Pons (tissue), 1 donor: Measurements from ENCODE around the gene FRA10AC1.

Source experiments
- DNase-seq: peaks from one replicate; pipeline ENCODE4 v3.0.0-alpha.2; 2016; ENCODE audit warnings: low spot score

The FRA10AC1 gene

DNA sequence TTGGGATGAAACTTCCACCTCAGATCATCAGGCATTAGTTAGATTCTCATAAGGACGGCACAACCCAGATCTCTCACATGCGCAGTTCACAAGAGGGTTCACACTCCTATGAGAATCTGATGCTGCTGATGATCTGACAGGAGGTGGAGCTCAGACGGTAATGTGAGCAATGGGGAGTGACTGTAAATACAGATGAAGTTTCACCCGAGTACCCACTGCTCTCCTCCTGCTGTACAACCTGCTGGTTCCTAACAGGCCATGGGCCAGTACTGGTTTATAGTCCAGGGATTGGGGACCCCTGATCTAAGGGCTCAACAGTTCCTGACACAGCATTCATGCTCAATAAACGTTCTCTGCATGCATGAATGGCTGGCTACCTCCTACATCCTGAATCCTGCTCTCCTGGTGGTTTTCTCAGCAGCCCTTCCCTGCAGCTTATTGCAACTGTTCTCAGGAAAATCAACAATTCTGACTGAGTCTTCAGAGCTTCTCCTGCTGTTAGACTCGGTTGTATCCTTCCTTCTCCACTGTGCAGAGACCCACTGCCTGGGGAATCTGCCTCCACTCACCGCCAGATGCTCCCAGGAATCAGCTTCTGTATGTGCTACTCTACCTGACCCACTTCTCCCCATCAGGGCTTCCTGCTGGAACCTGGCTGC, 72.6 kb downstream of the FRA10AC1 start:
- no peak for DNase-seq

DNA sequence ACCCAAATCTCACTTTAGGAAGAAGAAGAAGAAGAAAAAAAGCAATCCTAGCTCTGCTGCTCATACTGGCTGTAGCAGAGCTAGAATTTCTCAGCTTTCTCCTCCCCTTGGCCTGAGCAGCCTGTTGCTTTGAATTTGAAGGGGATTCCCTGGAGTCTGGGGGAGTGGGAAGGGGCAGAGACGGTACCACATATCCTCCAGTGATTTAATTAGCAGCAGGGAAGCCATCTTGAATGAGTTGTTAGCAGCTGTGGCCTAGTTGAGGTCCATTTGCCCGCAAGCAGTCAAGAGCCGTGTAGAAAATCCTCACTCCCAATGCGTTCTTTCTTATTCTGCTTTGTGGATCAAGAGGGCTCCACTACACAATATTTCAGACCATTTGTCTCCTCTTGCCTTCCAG, 73.5 kb downstream of the FRA10AC1 start:
- no peak for DNase-seq

DNA sequence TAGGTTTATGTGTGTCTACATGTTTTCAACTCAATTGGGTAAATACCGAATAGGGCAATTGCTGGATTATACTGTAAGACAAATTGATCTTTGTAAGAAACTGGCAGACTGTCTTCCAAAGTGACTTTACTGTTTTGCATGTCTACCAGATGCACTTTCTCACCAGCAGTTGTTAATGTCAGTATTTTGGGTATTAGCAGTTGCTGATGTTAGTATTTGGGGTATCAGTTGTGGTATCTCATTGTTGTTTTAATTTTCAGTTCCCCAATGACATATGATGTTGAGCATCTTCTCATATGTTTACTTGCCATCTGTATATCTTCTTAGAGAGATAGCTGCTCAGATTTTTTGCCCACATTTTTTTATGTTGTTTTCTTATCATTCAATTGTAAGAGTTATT, 79.5 kb downstream of the FRA10AC1 start:
- DNase-seq = no peak

DNA sequence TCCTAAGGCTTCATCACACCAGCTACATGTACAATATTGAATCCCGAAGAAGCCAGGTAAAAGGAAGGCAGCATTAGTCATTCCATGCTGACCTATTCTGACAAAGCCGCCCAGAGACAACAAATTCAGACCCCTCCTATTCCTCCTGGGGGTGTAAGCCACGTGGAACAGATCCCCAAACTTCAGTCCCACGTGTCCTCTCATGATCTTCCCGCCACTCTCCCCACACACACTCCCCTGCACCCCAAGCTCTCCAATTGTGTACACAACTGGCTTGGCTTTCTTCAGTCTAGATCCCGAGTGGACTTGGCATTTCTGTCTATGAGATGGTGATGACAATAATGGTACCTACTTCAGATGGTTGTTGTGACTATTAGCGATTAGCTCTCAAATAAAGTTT, 81.5 kb downstream of the FRA10AC1 start:
- DNase-seq = no peak
